AG10803 (cell line): ENCODE results near the gene IGFBP3.

Experiments used
- DNase-seq: peaks from one replicate; pipeline ENCODE4 v3.0.0; 2010; ENCODE audit warnings: low read depth
- H3K4me3 ChIP-seq: 2 replicates; pipeline ENCODE4 v1.5.1; 2011; ENCODE audit warnings: mild to moderate bottlenecking, low read length, control low read depth
- TF ChIP-seq, protein P1 (sequence below): conservative IDR thresholded peaks from 2 replicates; pipeline ENCODE4 v1.5.1; 2011; ENCODE audit warnings: mild to moderate bottlenecking, low read length, control low read depth, inconsistent platforms

Gene IGFBP3

DNA sequence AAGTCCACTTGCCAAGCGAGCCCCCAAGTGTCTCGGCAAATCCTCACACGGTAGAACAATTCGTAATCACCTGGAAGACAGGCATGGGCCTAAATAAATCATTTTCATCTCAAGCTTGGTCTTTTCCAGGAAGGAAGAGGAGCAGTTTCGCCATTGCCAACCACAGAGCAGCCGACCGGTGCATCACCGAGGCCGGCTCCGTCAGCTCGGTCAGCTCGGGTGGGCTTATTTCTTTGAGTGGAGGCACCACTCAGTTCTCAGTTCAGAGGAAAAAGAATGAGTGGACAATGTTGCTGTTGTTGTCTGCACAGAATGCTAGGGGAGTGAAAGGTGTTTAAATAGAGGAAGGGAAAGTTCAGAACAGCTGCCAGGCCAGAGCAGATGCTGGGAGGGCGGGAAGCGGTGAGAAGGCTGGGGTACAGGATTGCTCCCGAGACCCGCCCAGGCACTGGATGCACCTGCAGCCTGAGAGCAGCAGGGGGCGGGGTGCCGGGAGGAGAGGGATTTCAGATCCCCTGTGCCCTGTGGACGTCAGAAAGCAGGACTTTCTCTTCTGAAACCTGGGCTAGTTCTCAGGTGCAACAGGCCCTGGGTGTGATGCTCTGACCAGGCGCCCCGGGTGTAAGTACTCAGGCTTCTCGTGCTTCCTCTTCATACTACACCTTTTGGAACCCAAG, 17.7 kb upstream of the IGFBP3 start:
- no peak for DNase-seq
- no peak overlapping the region for H3K4me3 ChIP-seq
- TF ChIP-seq, protein P1, sequence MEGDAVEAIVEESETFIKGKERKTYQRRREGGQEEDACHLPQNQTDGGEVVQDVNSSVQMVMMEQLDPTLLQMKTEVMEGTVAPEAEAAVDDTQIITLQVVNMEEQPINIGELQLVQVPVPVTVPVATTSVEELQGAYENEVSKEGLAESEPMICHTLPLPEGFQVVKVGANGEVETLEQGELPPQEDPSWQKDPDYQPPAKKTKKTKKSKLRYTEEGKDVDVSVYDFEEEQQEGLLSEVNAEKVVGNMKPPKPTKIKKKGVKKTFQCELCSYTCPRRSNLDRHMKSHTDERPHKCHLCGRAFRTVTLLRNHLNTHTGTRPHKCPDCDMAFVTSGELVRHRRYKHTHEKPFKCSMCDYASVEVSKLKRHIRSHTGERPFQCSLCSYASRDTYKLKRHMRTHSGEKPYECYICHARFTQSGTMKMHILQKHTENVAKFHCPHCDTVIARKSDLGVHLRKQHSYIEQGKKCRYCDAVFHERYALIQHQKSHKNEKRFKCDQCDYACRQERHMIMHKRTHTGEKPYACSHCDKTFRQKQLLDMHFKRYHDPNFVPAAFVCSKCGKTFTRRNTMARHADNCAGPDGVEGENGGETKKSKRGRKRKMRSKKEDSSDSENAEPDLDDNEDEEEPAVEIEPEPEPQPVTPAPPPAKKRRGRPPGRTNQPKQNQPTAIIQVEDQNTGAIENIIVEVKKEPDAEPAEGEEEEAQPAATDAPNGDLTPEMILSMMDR: no peak

DNA sequence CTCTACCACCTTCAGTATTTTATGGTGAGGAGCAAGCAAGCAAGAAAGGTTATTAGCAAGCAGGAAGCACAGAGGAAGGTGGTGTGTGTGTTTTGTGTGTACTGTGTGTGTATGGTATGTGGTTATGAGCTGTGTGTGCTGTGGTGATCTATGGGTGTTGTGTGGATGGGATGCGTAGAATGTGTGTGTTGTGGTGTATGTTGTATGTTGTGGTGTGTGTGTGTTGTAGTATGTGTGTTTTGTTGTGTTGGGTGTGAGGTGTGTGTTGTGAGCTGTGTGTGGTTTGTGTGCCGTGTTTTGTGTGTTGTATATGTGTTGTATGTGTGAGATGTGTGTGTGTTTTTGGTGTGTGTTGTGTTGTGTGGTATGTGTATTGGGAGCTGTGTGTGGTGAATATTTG, 16.8 kb upstream of the IGFBP3 start:
- TF ChIP-seq, protein P1: no peak
- no peak for DNase-seq
- H3K4me3 ChIP-seq: no peak overlapping the region

DNA sequence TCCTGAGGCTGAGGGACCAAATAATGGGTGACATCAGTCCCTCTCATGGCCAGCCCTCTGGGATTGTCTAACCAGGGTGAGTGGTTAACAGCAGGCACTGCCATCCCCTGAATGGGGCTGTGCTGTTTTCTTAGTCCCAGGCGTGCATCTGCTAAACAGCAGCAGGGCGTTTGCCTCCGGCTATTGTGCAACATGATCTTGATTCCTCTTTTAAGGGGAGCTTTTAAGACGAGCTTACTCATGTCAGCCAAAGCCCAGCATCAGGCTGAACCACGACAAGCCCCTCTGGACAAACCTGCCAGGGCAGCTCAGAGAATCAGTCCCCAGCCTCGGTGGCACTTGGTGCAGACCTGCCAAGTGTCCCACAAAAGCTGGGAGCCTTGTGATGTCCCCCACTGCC, 16.2 kb upstream of the IGFBP3 start:
- H3K4me3 ChIP-seq: no peak overlapping the region
- peak; percentile 47 for DNase-seq
- TF ChIP-seq, protein P1: no peak

DNA sequence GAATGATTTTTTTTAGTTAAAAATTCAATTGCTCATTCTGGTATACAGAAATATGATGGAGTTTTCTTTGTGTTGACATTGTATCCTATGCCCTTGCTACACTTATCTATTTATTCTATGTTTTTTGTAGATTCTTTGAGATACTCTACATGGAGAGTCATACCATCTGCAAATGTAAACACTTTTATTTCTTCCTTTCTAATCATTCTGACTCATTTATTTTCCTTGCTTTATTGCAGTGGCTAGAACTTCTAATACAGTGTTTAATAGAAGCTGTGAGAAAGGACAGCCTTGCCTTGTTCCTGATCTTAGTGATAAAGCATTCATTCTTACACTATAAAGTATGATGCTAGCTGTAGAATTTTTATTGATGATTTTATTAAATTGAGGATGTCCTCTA, 9.9 kb upstream of the IGFBP3 start:
- no peak for DNase-seq
- H3K4me3 ChIP-seq: no peak overlapping the region

DNA sequence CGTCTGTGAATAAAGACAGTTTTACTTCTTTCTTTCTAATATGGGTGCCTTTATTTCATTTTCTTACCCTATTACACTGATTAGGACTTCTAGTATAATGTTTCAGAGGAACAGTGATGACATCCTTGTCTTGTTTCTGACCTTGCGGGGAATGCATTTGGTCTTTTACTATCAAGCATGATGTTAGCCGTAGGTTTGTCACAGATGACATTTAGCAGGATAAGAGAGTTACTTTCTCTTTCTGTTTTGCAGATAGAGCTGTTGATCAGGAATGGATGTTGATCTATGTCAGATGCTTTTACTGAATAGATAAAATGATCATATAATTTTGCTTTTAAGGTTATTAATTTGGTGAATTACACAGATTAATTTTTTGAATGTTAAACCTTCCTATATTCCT, 6.6 kb upstream of the IGFBP3 start:
- H3K4me3 ChIP-seq: no peak overlapping the region
- TF ChIP-seq, protein P1: no peak
- no peak for DNase-seq

More for the DNA sequence above, 9.9 kb upstream of the IGFBP3 start:
- TF ChIP-seq, protein P1: no peak

DNA sequence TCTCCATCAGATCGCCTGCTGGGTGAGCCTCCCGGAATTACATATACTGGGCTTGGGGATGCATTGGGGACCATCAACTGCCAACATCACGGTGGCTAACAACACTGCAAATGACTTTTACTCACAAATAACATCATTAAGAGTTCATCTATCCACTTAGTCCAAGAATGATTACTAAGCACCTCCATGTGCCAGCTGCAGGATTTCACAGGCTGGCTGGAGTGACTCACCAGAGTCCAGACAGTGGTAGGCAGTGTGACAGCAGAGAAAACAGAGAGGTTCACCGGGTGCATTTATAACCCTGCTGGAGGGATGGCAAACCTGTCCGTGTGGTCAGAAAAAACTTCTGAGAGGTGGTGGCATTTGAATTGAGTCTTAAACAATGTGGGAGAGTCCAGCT, 3.2 kb upstream of the IGFBP3 start:
- TF ChIP-seq, protein P1: peak; percentile 12; the same call in 1 of the 2 replicates
- peak; percentile 92 for DNase-seq
- H3K4me3 ChIP-seq: no peak overlapping the region

DNA sequence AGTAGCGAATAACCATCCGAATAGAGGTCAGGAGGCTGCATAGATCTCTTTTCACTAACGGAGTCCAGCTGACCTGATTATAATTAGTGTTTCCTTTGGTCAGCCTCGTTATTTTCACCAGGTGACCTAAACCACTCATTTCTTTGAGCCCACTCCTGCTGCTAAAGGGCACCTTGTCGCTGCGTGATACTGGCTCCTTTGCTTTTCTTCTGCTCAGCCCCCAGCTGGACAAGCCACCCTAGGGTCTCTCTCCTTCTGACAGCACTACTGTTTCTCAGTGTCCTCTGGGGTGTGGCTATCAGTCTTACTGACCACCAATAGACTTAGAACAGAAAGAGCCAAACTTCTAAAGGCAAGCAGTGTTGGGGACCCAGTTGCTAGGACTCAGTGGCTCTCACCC, 2.7 kb upstream of the IGFBP3 start:
- no peak overlapping the region for H3K4me3 ChIP-seq
- no peak for DNase-seq
- TF ChIP-seq, protein P1: no peak
